ENCODE measurements around the gene RPS6KA5.
A peak's percentile ranks its signal among the peaks of the same experiment; 100 is the strongest.

The RPS6KA5 gene

DNA sequence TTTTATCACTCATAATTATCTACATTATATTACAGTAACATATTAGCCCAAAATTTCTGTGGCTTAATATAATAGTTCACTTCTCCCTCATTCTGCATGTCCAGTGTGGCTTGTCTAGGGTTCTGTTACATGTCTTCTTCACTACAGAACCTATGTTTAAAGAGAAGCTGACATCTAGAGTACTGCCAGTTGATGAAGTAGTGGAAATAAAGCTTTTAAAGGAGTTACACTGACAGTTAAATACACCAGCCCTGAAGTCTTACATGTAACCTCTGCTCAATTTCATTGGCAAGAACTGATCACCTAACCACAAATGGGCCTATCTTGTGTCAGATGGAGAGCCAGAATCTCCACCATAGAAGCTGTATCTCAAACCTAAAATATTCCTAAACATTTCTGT, 32.9 kb downstream of the RPS6KA5 start:
- no peak for DNase-seq (ENCODE audit: low read depth)

DNA sequence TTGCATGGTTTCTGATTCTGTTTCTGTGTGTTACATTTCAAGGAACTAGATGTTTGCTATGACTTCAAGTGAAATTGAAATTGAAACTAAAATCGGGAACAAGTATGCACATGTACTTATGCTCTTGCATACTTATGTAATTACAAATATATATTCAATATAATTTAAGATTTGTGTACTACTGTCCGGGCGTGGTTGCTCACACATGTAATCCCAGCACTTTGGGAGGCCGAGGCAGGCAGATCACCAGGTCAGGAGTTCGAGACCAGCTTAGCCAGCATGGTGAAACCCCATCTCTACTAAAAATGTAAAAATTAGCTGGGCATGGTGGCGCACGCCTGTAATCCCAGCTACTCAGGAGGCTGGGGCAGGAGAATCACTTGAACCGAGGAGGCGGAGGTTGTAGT, 37.8 kb downstream of the RPS6KA5 start:
- DNase-seq (ENCODE audit: low read depth): peak; percentile 8

DNA sequence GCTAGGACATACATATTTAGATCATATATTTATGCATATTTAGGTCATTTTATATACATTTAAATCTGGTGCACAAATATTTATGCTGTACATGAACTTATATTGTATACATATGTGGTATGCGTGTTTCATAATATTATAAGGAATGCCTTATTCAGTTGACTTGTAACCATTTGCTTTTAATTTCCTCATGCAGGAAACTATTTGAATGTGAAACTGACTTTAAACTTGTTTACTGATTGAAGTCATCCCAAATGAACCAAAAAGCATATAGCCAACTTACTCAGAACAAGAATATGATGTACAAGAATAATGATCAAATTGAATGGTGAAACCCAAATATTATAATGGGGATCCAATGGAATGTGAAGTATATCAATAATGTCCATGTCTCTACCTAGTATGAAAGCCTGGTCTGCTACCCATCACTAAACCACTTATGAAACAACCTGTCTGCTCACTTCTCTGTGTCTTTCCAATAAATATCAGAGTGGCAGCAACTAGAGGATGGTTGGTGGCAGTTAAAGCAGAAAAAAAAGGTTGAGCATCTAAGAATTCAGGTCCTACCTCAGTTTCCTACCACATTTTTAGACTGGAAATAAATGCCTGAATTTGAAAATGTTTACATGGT, 38.3 kb downstream of the RPS6KA5 start:
- DNase-seq (ENCODE audit: low read depth): no peak

DNA sequence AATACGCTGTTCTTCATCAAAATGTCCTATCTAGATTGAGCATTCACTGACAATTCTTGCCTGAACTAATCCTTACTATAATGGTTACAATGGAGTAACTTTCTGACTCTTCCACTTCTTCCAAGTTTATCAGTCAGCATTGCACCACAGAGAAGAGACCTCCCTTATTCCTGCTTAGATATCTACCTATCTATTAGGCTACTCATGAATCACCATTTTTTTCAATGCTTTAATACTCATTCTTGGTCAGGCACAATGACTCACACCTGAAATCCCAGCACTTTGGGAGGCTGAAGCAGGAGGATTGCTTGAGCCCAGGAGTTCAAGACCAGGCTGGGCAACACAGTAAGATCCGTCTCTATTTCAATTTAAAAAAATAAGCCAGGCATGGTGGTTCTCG, 39.3 kb downstream of the RPS6KA5 start:
- no peak for DNase-seq (ENCODE audit: low read depth)

DNA sequence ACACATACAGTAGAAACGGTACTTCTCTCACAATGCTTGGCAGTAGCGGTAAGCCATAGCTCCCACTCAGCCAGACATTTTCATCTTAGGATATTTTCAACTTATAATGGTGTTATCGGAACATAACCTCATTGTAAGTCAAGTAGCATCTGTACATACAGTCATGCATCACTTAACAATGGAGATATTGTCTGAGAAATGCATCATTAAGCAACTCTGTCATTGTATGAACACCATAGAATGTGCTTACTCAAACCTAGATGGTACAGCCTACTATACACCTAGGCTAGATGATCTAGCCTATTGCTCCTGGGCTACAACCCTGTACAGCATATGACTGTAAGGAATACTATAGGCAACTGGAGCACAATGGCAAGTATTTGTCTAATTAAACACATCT, 40.8 kb downstream of the RPS6KA5 start:
- no peak for DNase-seq (ENCODE audit: low read depth)

DNA sequence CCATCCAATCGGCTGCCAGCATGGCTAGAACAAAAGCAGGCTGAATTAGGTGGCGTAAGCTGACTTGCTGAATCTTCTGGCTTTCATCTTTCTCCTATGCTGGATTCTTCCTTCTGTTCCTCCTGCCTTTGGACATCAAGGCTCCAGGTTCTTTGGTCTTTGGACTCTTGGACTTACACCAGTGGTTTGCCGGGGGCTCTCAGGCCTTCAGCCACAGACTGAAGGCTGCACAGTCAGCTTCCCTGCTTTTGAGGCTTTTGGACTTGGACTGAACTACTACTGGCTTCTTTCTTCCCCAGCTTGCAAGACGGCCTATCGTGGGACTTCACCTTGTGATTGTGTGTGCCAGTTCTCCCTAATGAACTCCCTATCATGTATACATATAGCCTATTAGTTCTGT, 42.0 kb downstream of the RPS6KA5 start:
- no peak for DNase-seq (ENCODE audit: low read depth)

DNA sequence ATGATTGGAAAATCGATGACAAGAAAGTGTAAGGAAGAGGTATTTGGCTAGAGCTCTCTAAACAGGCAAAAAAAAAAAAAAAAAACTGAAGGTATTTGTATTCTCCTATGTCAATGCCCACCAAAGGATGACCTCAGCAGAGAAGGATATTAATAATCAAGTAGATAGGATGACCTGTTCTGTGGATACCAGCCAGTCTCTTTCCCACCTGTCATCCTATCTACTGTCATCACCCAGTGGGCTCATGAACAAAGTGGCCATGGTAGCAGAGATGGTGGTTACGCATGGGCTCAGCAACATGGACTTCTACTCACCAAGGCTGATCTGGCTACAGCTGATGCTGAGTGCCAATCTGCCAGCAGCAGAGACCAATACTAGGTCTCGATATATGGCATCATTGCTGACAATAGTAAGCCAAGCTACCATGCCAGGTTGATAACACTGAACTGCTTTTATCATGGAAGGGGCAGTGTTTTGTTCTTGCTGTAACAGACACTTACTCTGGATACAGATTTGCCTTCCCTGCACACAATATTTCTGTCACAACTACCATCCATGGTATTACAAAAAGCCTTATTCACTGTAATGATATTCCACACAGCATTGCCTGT, 43.5 kb downstream of the RPS6KA5 start:
- no peak for DNase-seq (ENCODE audit: low read depth)

DNA sequence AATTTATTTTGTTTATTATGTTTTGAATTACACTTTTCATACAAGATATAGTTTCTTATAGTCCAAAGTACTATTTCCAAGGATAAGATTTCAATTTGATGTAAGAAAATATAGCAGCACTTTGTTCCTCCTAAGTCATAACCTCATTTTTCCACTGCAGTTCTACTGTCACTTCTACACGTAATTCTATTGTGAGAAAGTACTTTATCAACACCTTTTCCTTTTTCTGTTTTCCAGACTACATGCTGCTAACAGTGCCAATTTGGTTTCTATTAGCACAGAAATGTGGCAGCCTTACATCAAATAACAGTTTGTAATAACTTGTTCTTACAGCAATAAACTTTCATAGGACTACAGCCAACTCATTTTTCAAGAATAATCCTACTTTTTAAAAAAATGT, 45.0 kb downstream of the RPS6KA5 start:
- no peak for DNase-seq (ENCODE audit: low read depth)

DNA sequence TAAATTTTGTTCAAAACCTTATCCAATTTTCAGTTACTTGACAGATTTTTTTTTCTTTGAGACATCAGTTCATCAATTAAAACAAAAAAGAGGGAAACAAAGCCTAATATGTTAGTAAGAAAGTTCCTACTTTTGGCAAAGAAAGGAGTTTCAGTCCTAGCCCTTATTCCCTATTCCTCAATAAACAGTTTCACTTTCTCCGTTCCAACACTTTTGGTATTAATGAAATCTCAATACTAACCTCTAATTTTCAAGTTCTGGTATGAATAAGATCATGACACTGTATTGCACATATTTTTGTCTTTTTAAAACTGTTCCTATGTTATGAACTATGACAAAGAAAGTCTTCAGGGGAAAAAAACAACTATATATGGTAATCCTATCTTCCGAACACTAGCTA, 48.4 kb downstream of the RPS6KA5 start:
- no peak for DNase-seq (ENCODE audit: low read depth)

DNA sequence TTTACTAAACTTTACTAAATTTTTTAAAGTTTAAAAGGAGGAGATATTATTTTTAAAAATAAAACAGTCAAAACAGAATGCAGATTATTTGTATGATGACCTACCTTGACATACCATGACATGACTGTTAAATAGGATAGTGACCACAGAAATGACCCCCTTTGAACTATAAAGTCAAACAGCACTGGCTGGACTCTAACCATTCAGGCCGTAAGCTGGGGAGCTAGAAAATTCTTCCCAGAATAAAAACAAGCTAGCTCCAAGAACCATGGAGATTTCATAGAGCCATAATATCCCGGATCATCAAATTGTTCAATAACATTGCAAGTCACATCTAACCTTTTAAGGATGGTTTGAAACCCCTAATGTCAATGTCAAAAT, 50.3 kb downstream of the RPS6KA5 start:
- no peak for DNase-seq (ENCODE audit: low read depth)

DNA sequence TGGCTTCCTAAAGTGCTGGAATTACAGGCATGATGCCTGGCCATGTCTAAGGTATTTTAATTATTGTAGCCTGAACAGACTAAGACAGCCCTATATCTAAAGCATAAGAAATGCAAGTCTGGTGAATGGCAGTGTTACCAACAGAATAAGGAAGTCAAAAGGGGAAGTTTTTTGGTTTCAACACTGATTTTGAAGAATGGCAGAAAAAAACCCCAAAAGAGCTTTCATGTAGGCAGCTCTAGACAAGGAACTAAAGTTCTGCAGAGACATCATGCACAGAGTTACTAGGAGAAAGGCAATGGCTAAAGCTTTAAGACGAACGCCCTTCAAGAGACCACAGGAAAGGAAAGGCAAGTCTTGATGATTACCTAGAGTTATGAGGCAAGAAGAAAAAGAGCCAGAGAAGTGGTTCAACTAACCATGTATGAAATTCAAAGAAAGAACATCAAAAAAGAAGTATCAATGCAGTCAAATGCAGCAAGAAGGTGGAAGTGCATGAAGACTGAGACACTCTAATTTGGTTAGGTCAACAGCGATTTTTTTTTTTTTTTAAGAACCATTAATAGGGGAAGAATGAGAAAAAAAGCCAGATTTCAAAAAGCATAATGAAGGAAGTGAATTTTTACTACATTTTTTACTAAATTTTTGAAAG, 50.8 kb downstream of the RPS6KA5 start:
- DNase-seq (ENCODE audit: low read depth): no peak

DNA sequence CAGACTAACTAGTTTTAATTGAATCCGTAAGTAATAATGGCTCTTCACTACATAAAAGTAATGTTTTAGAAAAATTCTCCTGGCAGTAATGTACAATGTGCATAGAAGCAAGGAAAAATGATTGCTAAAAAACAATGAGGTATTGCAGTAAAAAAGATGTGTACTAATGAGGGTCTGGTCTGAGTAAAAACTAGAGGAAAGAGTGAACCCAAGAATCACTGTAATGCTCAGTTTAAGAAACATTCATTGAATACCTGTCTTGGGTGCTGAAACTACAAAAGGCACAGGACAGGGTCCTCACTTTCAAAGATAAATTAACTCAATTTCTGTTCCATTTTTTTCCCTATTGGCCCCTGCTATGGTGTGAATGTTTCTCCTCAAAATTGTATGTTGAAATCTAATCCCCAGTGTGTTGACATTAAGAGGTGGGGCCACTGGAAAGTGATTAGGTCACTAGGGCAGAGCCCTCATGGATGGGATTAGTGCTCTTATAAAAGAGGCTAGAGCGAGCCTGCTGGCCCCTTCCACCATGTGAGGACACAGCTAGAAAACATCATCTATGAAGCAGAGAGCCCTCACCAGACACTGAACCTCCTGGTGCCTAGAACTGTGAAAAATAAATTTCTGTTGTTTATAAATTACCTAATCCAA, 51.6 kb downstream of the RPS6KA5 start:
- no peak for DNase-seq (ENCODE audit: low read depth)

DNA sequence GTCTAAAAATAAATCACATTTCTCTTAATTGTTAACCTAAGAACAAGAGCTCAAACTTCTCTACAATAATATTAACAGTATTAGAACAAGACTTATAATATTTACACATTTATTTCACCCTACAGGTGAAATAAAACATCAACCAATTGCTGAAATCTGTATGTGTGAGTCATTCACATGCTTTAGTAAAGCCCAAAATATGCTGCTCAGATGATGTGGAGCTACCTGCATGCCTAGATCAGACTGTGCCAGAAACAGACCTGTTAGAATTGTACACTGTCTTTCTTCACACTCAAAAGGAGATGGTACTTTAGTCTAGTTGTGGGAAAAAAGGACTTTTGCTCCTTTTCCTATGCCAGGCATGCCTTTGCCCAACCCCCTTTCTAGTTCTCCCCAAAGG, 54.7 kb downstream of the RPS6KA5 start:
- no peak for DNase-seq (ENCODE audit: low read depth)

DNA sequence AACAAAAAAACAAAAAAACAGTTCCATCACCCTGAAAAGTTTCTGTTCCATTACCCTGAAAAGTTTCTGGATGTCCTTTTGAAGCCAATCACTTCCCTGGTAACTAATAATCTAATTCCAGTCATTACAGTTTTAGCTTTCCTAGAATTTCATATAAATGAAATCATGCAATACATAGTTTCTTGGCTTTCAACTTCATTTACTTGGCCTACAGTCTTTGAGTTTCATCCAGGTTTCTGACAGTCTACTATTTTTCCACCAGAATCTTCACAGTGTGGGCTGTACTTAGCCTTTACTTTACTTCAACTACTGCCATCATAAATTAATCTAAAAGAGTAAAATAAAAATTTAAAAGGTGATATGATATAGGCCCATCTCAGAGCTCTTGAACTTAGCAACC, 55.5 kb downstream of the RPS6KA5 start:
- DNase-seq (ENCODE audit: low read depth): no peak

DNA sequence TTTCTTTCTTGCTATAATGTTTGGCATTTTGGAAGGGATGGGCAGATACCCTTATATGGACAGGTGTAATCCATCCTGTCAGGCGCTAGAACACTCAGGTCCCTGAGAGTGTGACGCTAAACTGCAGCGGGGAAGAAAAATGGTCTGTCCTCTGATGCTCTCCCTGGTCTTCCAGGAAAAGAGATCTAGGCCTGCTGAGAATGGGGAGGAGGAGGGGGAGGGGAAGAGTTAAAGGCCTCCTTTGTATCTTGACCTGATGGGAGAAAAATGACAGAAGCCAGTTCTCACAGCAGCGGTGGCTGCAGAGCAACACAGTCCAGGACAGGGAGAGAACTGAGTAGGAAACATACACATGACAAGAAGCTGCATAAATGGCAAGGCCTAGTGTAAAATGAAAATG, 61.1 kb downstream of the RPS6KA5 start:
- no peak for DNase-seq (ENCODE audit: low read depth)

DNA sequence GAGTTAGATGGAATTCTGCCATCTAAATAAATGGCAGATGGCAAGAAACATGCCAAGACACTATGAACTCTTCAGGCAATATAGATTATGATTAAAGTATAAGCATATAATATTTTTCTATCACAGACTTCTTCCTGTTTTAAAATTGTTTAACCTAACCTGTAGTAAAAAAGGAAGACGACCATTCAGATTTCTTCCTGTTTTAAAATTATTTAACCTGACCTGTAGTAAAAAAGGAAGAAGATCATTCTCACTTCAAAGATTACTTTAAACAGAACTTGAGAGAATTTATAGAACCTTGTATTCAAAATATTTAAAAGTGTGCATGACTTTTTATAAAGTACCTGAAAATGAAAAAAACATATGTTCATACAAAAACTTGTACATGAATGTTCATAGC, 63.5 kb downstream of the RPS6KA5 start:
- DNase-seq (ENCODE audit: low read depth): no peak

DNA sequence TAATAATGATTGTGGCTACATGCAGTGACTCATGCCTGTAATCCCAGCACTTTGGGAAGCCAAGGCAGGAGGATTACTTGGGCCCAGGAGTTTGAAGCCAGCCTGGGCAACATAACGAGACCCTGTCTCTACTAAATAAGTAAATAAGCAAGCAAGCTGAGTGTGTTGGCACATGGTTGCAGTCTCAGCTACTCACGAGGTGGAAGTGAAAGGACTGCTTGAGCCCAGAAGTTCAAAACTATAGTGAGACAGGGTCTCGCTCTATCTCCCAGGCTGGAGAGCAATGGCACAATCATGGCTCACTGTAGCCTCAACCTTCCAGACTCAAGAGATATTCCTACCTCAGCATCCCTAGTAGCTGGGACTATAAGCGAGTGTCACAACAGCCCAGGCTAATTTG, 64.7 kb downstream of the RPS6KA5 start:
- no peak for DNase-seq (ENCODE audit: low read depth)

DNA sequence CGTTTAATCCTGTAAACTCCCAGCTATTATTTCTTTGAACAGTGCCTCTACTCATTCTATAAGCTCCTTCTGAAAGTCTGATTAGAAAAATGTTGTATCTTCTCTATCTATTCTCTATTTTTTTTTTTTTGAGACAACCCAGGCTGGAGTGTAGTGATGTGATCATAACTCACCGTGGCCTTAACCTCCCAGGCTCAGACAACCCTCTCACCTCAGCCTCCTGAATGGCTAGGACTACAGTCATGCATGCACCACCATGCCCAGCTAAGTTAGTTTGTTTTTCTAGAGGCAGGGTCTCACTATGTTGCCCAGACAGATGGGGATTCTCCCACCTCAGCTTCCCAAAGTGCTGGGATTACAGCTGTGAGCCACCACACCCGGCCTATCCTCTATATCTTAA, 66.6 kb downstream of the RPS6KA5 start:
- no peak for DNase-seq (ENCODE audit: low read depth)

DNA sequence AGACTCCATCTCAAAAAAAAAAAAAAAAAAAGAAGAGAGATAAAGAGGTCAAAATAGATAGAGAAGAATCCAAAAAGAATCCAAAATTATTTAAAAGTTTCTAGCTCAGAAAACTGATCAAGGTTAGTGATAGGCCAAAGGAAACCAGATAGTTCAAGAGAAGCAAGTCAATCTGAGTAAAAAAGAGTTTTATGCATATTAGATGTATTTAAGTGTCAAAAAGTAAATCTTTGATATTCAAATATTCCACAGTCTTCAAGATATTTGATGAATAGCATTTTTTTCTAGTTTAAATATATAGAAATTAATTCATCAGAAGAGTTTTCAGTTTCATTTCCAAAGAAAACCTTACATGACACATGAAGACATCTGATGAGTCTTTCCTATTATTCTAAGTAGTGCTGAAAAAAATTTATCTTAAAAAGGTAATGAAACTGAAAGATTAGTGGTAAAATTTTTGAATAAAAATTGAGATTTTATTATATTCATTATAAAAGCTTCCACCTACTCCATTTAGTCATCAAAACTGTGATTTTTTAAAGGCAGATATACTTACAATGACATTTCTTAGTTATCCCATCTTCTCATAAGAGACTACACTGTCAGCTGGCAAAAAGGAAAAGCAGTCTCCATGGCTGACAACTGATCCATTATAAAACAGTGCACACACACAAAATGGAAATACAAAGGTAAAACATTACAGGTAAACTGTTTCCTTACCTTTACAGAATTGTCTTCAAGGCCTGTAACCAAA, 68.6 kb downstream of the RPS6KA5 start:
- no peak for DNase-seq (ENCODE audit: low read depth)

DNA sequence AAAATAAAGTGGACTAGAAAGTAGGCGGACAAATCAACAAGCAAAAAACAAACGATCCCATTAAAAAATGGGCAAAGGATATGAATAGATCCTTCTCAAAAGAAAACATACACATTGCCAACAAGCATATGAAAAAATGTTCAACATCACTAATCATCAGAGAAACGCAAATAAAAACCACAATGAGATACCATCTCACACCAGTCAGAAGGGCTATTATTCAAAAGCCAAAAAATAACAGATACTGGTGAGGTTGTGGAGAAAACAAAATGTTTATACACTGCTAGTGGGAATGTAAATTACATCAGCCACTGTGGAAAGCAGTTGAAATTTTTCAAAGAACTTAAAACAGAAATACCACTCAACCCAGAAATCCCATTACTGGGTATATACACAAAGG, 70.3 kb downstream of the RPS6KA5 start:
- DNase-seq (ENCODE audit: low read depth): no peak

DNA sequence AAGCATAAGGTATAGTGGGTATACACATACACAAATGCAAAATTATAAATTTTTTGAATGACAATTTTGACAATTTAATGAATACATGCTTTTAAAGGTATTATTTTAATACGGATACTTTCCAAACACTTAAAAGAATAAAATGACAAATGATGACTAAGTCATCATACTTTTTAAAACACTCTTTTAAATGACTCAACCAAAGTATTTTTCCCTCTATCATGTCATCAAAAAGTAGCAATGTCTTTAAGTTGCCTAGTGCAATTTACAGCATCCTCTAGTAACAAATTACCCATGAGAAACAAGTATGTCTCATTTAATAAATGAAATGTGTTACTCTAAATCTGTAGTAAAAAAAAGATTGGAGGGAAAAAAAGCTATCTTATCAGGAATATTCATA, 73.3 kb downstream of the RPS6KA5 start:
- DNase-seq (ENCODE audit: low read depth): no peak

DNA sequence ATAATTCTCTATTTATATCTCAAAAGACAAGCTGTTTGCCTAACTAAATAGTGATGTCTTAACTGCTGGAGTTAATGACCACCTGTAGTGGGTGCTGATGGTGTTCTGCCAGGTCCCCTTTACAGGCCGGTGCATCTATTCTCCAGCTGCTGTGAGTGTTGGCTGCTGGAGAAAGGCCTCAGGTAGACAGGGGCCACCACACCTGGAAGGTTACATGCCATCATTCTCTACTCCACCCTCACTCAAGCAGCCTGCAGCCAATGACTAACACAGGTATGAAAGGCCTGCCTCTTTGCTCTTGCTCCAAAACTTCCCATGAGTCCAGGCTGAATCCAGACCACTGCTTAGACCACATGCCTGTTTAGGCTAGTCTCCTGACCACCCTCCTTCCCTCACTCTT, 73.9 kb downstream of the RPS6KA5 start:
- DNase-seq (ENCODE audit: low read depth): no peak

All from EH (cell line).